ENCODE results near the gene FNBP1L.

GRCh38 chr1:93573940-93574469, 126.1 kb downstream of the FNBP1L start:
- TF ChIP-seq CTCF (IDR thresholded peaks at IDR 0.05), result no peak
- no peak for TF ChIP-seq POLR2A (IDR thresholded peaks at IDR 0.05)
